ENCODE data around the gene THADA. TPM values are rescaled to one million over a fixed set of nuclear protein-coding genes. Genes with fewer than 3 reads are reported as not detected.

Gene THADA
- polyA plus RNA-seq, 1 donor (not counting 4 experiments of a cell fraction or from before 2014, with no cell fraction given): 22.6 TPM

DNA sequence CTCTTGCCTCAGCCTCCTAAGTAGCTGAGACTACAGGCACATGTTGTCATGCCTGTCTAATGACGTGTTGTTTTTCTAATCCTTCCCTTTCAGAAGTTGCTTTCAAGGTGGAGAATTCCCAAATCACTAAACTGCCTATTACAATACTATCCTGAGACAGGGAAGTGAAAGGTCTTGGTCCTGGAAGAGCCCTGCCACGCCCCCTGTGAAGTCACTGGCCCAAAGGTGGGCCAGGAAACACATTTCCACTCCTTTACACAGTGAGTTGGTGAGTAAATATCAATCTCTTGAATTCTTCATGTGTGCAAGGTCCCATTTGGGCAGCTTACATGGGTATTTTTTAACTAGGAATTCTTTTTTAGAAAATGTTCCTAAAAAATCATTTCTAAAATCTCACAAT lies 150.1 kb downstream of the THADA start:
- dilution Hi-C loops (cut with MboI; ENCODE audit: extremely low pct_ligation_motif_present, low sequenced_read_pairs): no loop called here
- H3K79me2 ChIP-seq (ENCODE audit: control insufficient read depth, insufficient read depth, low read length): no peaks in the 10 kb centered on the region
- no peaks in the 10 kb centered on the region for H3K27me3 ChIP-seq (ENCODE audit: control insufficient read depth, extremely low read depth, insufficient read depth, low read length)
- TF ChIP-seq EZH2 (IDR thresholded peaks at IDR 0.05; ENCODE audit: low read length): no peak
- TF ChIP-seq, protein P1, sequence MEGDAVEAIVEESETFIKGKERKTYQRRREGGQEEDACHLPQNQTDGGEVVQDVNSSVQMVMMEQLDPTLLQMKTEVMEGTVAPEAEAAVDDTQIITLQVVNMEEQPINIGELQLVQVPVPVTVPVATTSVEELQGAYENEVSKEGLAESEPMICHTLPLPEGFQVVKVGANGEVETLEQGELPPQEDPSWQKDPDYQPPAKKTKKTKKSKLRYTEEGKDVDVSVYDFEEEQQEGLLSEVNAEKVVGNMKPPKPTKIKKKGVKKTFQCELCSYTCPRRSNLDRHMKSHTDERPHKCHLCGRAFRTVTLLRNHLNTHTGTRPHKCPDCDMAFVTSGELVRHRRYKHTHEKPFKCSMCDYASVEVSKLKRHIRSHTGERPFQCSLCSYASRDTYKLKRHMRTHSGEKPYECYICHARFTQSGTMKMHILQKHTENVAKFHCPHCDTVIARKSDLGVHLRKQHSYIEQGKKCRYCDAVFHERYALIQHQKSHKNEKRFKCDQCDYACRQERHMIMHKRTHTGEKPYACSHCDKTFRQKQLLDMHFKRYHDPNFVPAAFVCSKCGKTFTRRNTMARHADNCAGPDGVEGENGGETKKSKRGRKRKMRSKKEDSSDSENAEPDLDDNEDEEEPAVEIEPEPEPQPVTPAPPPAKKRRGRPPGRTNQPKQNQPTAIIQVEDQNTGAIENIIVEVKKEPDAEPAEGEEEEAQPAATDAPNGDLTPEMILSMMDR (optimal IDR thresholded peaks at IDR 0.05 in 1 of 3, IDR thresholded peaks at IDR 0.05 in 1 of 3, conservative IDR thresholded peaks at IDR 0.05 in 1 of 3; ENCODE audit: extremely low read depth in 1 of 3, insufficient read depth in 2 of 3, low read length in 3 of 3): no peak
- H2AFZ ChIP-seq (ENCODE audit: control insufficient read depth, low read length): no peak overlapping the region
- H3K9me3 ChIP-seq (ENCODE audit: control insufficient read depth, low read depth, low read length): no peaks in the 10 kb centered on the region
- H4K20me1 ChIP-seq (ENCODE audit: control insufficient read depth, extremely low read depth, insufficient read depth, low read length): no peaks in the 10 kb centered on the region
- no peaks in the 10 kb centered on the region for H3K36me3 ChIP-seq (ENCODE audit: control insufficient read depth in 2 of 2, extremely low read depth in 1 of 2, insufficient read depth in 2 of 2, low read length in 2 of 2)
- H3K27ac ChIP-seq (ENCODE audit: control insufficient read depth, insufficient read depth, low read length): no peak overlapping the region
- no peak overlapping the region for H3K4me2 ChIP-seq (ENCODE audit: control insufficient read depth, extremely low read depth, insufficient read depth, low read depth, low read length)
- DNase-seq (ENCODE audit: low read depth, low spot score) (no peak), FAIRE-seq (no peak)
- no peak overlapping the region for H3K9ac ChIP-seq (ENCODE audit: control insufficient read depth, extremely low read depth, insufficient read depth, low read length)
- no peak overlapping the region for H3K4me3 ChIP-seq (ENCODE audit: control insufficient read depth in 2 of 3, extremely low read depth in 1 of 3, insufficient read depth in 2 of 3, low read depth in 1 of 3, low read length in 3 of 3)
- H3K9me1 ChIP-seq (ENCODE audit: control insufficient read depth, extremely low read depth, insufficient read depth, low read length): peaks cover 2% of the 10 kb centered on the region
- peaks cover 2% of the 10 kb centered on the region for H3K4me1 ChIP-seq (ENCODE audit: control insufficient read depth, extremely low read depth, insufficient read depth, low read length)

DNA sequence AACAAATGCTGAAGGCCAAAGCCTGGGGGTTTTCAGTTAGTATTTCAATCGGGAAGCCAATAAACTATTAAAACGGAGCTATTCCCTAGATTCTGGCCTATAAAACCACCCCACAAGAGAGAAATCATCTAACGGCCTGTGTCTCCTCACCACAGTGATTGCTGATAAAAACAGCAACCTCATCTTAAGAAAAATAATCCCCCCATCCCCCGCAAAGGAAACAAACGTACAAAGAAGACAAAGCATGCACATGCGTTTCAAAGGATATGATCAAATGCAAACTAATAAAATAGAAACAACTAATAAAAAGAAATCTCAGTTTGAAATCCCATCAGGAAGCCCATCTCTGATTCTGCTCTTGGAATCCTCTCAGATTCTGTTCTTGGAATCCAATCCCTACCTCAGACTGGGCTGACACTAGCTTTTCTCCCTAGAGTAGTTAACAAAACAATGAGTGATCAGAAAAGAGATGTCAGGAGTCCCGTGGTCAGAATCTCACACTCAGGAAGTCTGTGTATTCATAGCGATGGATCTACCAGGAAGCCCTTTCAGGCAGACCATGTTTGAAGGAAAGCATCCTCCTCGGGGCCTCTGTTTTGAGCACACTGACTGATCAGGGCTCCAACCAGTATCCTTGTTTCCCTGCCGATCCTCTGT lies 150.7 kb downstream of the THADA start:
- Histone ChIP-seq H3K9me1 (ENCODE audit: control insufficient read depth, extremely low read depth, insufficient read depth, low read length) (peaks cover 2% of the 10 kb centered on the region), H3K27ac (ENCODE audit: control insufficient read depth, insufficient read depth, low read length) (no peak overlapping the region), H3K4me3 (ENCODE audit: control insufficient read depth in 2 of 3, extremely low read depth in 1 of 3, insufficient read depth in 2 of 3, low read depth in 1 of 3, low read length in 3 of 3) (no peak overlapping the region), H3K4me1 (ENCODE audit: control insufficient read depth, extremely low read depth, insufficient read depth, low read length) (peaks cover 2% of the 10 kb centered on the region), H3K4me2 (ENCODE audit: control insufficient read depth, extremely low read depth, insufficient read depth, low read depth, low read length) (no peak overlapping the region), H4K20me1 (ENCODE audit: control insufficient read depth, extremely low read depth, insufficient read depth, low read length) (no peaks in the 10 kb centered on the region), H3K9me3 (ENCODE audit: control insufficient read depth, low read depth, low read length) (no peaks in the 10 kb centered on the region), H3K79me2 (ENCODE audit: control insufficient read depth, insufficient read depth, low read length) (no peaks in the 10 kb centered on the region), H3K27me3 (ENCODE audit: control insufficient read depth, extremely low read depth, insufficient read depth, low read length) (no peaks in the 10 kb centered on the region), H3K36me3 (ENCODE audit: control insufficient read depth in 2 of 2, extremely low read depth in 1 of 2, insufficient read depth in 2 of 2, low read length in 2 of 2) (no peaks in the 10 kb centered on the region), H3K9ac (ENCODE audit: control insufficient read depth, extremely low read depth, insufficient read depth, low read length) (no peak overlapping the region), H2AFZ (ENCODE audit: control insufficient read depth, low read length) (no peak overlapping the region)
- no peak for DNase-seq (ENCODE audit: low read depth, low spot score)
- dilution Hi-C loops (cut with MboI; ENCODE audit: extremely low pct_ligation_motif_present, low sequenced_read_pairs): no loop called here
- no peak for FAIRE-seq
- no peak for TF ChIP-seq EZH2 (IDR thresholded peaks at IDR 0.05; ENCODE audit: low read length)
- TF ChIP-seq, protein P1 (optimal IDR thresholded peaks at IDR 0.05 in 1 of 3, IDR thresholded peaks at IDR 0.05 in 1 of 3, conservative IDR thresholded peaks at IDR 0.05 in 1 of 3; ENCODE audit: extremely low read depth in 1 of 3, insufficient read depth in 2 of 3, low read length in 3 of 3): no peak

Measured in keratinocyte (primary cell).